NT2/D1 (cell line): ENCODE measurements around the gene NMB.

ENCODE experiments used
- SUZ12 ChIP-seq: IDR thresholded peaks from 2 replicates; pipeline ENCODE4 v1.6.1; 2011; ENCODE audit not compliant: insufficient read length, insufficient read depth; ENCODE audit errors: extremely low read depth
- YY1 ChIP-seq: IDR thresholded peaks from 2 replicates; pipeline ENCODE4 v1.6.1; 2011; ENCODE audit not compliant: insufficient read length, insufficient read depth
- ZNF274 ChIP-seq: IDR thresholded peaks from 2 replicates; pipeline ENCODE4 v1.6.1; 2011; ENCODE audit warnings: mild to moderate bottlenecking, low read depth, low read length

DNA sequence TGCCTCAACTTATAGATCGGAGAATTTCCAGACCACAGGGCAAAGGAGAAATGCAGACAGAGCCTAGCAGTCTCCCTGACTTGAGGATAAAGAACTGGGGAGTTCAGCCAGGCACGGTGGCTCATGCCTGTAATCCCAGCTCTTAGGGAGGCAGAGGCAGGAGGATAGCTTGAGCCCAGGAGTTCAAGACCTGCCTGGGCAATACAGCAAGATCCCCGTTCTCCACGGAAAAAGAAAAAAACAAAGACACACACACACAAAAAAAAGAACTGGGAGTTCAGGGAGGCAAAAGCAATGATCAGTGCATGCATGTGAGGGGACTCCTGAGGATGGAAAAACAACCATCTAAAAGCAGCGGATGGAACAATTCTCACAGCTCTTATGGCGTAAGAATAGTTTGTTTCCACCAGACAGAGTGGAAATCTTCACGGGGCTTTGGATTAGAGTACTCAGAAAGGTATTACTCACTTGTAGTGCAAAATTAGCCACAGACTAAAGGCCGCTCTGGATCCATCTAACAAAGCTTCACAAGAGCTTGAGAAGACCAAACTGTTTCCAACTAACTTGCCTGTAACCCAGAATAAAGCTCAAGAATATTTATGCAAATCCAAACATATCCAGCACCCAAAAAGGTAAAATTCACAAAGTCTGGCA is 41.7 kb upstream of the NMB start:
- TF ChIP-seq YY1 (no peak), SUZ12 (no peak), ZNF274 (no peak)
